Mucosa of stomach (tissue), 1 donor: Measurements from ENCODE around the gene MFSD6.

Source experiments
- H3K27me3 ChIP-seq: one replicate; pipeline ENCODE4 v1.7.0; 2013; ENCODE audit warnings: mild to moderate bottlenecking, low read length; ENCODE audit not compliant: control insufficient read depth, insufficient read depth
- H3K36me3 ChIP-seq: one replicate; pipeline ENCODE4 v1.7.0; 2013; ENCODE audit warnings: low read length; ENCODE audit not compliant: control insufficient read depth, insufficient read depth
- H3K4me1 ChIP-seq: one replicate; pipeline ENCODE4 v1.7.0; 2013; ENCODE audit warnings: mild to moderate bottlenecking, low read length; ENCODE audit not compliant: control insufficient read depth, insufficient read depth
- H3K4me3 ChIP-seq: one replicate; pipeline ENCODE4 v1.7.0; 2013; ENCODE audit warnings: low read length
- H3K9ac ChIP-seq: one replicate; pipeline ENCODE4 v1.7.0; 2013; ENCODE audit warnings: mild to moderate bottlenecking, low read length, moderate library complexity
- H3K9me3 ChIP-seq: one replicate; pipeline ENCODE4 v1.7.0; 2013; ENCODE audit warnings: mild to moderate bottlenecking, low read length, moderate library complexity; ENCODE audit not compliant: control insufficient read depth
- donor health status: Pancreatic carcinoma.

MFSD6 gene

DNA sequence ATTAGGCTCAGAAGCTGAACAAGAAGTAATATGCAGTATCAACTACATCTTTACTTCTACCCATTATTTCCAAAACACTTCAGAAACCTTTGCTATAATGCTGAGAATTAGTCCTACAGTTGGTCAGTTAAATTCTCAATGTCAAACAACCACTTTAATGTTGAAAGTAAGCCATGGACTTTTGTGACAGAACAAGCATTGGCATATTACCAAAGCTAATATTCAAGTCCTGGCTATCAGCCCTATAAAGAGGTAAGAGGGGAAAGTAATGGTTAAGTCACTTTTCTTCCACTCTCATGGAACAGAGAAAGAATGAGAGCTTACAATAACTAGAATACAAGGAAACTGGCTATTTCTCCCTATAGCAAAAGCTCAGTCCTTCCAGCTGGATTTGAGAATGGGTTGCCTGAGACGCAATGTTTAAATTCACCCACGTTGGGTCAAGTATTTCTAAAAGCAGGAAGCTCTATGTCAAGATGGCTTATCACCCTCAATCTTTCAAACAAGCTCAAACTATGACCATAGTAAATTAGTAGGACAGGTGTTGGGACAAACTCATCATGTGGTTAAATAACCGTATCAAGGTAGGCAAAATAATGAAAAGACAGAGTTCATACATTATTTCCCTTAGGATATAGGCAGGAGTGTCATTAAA, 31.4 kb upstream of the MFSD6 start:
- no peaks in the 10 kb centered on the region for H3K36me3 ChIP-seq
- peaks cover 27% of the 10 kb centered on the region for H3K4me1 ChIP-seq
- no peak overlapping the region for H3K4me3 ChIP-seq
- H3K9me3 ChIP-seq = no peaks in the 10 kb centered on the region
- H3K27me3 ChIP-seq = no peaks in the 10 kb centered on the region
- no peak overlapping the region for H3K9ac ChIP-seq

DNA sequence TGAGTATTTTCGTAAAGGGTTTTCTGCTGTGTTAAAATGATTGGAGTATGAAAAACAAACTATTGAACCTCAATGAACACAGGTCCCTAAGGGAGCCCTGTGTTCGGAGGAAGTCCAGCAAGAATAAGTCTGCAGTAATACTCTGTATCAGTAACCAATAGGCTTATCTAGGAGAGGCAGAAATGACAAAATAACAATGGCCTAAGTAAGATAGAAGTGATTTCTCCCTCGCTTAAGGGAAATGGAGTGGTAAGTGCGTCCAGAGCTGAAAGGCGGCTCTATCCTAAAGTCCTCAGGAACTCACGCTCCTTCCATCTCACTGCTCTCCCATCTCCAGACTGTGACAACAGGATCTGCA, 29.3 kb upstream of the MFSD6 start:
- peaks cover 24% of the 10 kb centered on the region for H3K4me1 ChIP-seq
- no peak overlapping the region for H3K9ac ChIP-seq
- no peaks in the 10 kb centered on the region for H3K27me3 ChIP-seq

DNA sequence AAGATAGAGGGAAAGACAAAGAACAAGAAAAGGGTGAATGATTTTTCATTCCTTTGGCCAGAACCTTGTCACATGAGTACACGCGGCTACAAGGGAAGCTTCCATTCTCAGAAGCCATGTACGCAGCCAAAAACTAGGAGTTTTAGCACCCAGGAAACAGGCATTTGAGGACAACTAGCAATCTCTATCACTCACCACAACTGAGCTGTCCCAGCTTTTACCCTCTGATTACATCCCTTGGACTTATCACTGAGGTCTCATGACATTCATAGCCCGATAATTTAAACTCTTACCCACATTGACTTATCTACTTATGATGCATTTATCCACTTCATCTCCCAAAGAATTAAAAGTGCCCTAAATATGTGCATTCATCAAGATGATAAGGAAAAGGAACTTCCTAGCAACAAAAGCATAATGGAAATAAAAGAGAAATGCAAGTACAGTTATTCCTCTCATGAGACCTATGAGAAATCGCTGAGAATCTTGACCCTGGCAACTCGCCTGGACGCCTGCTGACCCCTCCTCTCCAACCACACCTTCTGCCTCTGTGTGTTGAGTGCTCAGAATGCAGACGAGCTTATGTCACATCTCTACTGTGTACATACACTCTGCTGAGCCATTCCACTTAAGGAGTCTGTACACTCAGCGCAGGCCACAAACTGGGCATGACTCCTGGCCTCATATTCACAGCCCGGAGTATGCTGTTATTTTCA, 28.7 kb upstream of the MFSD6 start:
- H3K9me3 ChIP-seq = no peaks in the 10 kb centered on the region

More for the DNA sequence above, 29.3 kb upstream of the MFSD6 start:
- Histone ChIP-seq H3K4me3 (no peak overlapping the region), H3K9me3 (no peaks in the 10 kb centered on the region), H3K36me3 (no peaks in the 10 kb centered on the region)

DNA sequence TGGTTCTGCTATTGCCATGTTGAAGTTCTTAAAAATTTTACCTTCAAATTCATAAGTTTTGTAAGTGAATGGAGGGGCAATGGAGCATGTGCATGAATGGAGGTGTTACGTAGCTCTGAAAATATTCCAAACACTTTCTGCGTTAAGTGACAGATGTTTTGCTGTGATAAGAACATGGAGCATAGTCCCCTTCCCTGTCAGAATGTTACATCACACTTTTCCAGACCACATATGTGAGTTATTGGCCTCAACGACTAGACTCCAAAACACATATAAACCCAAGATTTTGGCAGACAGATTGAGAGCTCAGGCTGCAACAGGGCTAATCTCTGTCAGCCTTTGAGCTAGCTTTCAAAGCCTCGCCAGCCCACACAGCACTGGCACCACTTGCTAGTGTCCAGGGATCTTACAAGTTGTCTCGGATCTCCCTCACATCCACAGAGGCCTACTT, 27.2 kb upstream of the MFSD6 start:
- H3K4me1 ChIP-seq = peaks cover 24% of the 10 kb centered on the region
- H3K27me3 ChIP-seq = no peaks in the 10 kb centered on the region
- no peaks in the 10 kb centered on the region for H3K36me3 ChIP-seq
- no peaks in the 10 kb centered on the region for H3K9me3 ChIP-seq
- no peak overlapping the region for H3K4me3 ChIP-seq
- no peak overlapping the region for H3K9ac ChIP-seq

More for the DNA sequence above, 28.7 kb upstream of the MFSD6 start:
- Histone ChIP-seq H3K27me3 (no peaks in the 10 kb centered on the region), H3K4me1 (peaks cover 24% of the 10 kb centered on the region), H3K36me3 (no peaks in the 10 kb centered on the region), H3K4me3 (no peak overlapping the region), H3K9ac (no peak overlapping the region)

DNA sequence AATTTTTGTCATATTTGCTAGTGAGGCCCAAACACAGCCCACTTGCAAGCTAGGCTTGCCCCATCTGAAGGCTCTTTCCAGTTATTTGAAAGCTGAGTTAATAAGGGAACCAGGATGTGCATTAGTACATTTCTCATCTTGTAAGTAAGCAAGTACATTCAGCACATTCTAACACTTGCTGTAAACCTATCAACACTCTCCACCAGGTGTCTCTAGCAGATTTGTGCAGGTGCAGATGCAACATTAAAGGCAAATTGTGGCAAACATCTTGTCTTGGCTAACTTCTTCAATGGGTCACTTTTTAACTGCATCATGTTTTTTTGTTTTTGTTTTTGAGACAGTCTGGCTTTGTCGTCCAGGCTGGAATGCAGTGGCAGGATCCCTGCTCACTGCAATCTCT, 25.3 kb upstream of the MFSD6 start:
- Histone ChIP-seq H3K9ac (no peak overlapping the region), H3K36me3 (no peaks in the 10 kb centered on the region), H3K27me3 (no peaks in the 10 kb centered on the region), H3K4me3 (no peak overlapping the region), H3K4me1 (peaks cover 13% of the 10 kb centered on the region), H3K9me3 (no peaks in the 10 kb centered on the region)

DNA sequence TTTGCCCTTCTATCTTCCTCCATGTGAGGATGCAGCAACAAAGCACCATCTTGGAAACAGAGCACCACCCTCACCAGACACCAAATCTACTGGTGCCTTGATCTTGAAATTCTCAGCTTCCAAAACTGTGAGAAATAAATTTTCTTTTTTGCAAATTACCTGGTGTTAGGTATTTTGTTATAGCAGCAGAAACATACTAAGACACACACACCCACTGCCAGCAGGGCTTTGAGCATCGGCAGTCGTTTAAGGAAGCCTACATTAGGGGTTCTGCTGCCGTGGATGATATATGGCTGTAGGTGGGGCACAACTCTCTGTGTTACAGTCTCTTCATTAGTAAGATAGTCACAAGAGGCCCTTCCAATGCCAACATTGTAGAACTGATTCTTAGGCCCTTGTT, 20.7 kb upstream of the MFSD6 start:
- no peaks in the 10 kb centered on the region for H3K4me1 ChIP-seq
- H3K4me3 ChIP-seq = no peak overlapping the region
- no peaks in the 10 kb centered on the region for H3K27me3 ChIP-seq
- no peak overlapping the region for H3K9ac ChIP-seq
- no peaks in the 10 kb centered on the region for H3K36me3 ChIP-seq
- no peaks in the 10 kb centered on the region for H3K9me3 ChIP-seq

DNA sequence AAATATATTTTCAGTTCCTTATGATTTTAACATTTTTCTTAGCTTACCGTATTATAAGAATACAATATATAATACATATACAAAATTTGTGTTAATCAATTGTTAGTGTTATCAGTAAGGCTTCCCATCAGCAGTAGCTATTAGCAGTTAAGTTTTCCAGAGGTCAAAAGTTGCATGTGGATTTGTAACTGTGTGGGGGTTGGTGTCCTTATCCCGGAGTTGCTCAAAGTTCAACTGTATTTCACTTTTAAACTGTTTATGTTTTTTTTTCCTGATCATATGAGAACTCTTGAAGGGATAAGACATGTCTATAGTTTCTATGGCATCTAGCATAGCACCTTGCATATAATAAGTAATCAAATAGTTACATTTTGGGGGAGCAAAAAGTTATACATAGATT, 11.9 kb upstream of the MFSD6 start:
- no peaks in the 10 kb centered on the region for H3K9me3 ChIP-seq
- H3K27me3 ChIP-seq = no peaks in the 10 kb centered on the region
- no peak overlapping the region for H3K4me3 ChIP-seq
- no peaks in the 10 kb centered on the region for H3K4me1 ChIP-seq
- no peaks in the 10 kb centered on the region for H3K36me3 ChIP-seq
- no peak overlapping the region for H3K9ac ChIP-seq

DNA sequence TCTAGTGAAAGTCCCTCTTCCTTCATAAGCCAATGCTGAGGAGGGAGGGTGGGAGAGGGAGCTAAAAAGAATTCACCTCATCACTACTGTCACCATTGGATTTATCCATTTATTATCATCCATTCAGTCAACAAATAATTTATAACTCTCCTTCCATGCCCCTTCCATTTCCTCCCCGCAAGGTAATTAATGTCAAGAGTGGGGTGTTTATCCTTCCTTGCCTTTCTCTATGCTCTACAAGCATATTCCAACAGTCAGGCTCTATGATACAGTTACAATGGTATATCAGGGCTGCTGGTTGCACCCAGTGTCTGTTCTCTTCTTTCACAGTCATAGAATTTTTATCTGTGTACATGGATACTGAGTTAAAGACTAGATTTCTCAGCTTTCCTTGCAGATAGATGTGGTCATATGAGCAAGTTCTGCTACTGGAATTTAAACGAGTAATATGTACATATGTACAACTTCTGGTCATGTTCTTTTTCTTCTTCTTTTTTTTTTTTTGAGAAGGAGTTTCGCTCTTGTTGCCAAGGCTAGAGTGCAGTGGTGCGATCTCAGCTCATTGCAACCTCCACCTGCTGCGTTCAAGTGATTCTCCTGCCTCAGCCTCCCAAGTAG, 5.1 kb upstream of the MFSD6 start:
- Histone ChIP-seq H3K4me1 (peaks cover 21% of the 10 kb centered on the region), H3K27me3 (no peaks in the 10 kb centered on the region), H3K4me3 (no peak overlapping the region), H3K36me3 (no peaks in the 10 kb centered on the region), H3K9me3 (no peaks in the 10 kb centered on the region), H3K9ac (no peak overlapping the region)

DNA sequence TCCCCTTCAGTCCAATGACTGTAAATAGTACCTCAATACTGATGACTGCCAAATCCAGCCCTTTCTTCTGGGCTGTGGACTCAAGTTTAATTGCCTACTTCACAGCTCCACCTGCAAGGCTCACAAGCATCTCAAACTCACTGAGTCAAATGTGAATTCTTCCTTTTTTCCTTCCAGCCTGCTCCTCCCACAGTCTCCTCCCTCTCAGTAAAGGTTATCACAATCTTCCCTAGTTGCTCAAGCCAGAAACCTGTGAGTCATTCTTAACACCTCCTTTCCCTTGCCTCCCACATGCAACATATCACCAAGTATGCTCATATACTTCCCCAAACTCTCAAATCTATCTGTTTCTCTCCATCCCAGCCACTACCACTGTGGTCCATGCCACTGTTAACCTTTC, 3.7 kb upstream of the MFSD6 start:
- no peak overlapping the region for H3K9ac ChIP-seq
- no peaks in the 10 kb centered on the region for H3K27me3 ChIP-seq
- H3K36me3 ChIP-seq = no peaks in the 10 kb centered on the region
- no peaks in the 10 kb centered on the region for H3K9me3 ChIP-seq
- H3K4me3 ChIP-seq = no peak overlapping the region
- H3K4me1 ChIP-seq = peaks cover 27% of the 10 kb centered on the region

DNA sequence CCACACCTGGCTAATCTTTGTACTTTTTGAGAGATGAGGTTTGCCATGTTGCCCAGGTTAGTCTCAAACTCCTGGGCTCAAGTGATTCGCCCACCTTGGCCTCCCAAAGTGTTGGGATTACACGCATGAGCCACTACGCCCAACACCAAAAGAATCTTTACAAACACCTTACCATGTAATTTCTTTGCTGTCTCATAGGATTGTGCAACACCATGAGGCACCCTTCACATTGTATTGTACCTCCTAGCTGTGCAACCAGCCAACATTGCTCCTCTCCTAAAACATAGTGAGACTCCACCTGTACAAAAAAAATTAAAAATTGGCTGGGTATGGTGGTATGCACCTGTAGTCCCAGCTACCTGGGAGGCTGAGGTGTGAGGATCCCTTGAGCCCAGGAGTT, 3.1 kb upstream of the MFSD6 start:
- Histone ChIP-seq H3K9ac (no peak overlapping the region), H3K4me1 (peaks cover 28% of the 10 kb centered on the region), H3K36me3 (no peaks in the 10 kb centered on the region), H3K27me3 (no peaks in the 10 kb centered on the region), H3K9me3 (no peaks in the 10 kb centered on the region), H3K4me3 (no peak overlapping the region)

DNA sequence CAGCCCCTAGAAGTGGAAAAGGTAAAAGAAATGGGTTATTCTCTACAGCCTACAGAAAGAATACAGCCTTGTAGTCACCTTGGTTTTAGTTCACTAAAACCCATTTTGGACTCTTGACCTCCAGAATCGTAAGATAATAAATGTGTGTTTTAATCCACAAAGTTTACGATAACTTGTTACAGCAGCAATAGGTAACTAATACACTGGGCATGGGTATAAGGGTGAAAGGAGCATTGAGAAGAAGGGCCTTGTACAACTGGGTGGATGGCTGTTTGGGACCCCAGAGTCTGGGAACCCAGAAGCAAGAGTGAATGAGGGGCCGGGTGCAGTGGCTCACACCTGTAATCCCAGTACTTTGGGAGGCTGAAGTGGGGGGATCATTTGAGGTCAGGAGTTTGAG, 2.2 kb upstream of the MFSD6 start:
- Histone ChIP-seq H3K9me3 (no peaks in the 10 kb centered on the region), H3K9ac (no peak overlapping the region), H3K27me3 (no peaks in the 10 kb centered on the region), H3K4me1 (peaks cover 28% of the 10 kb centered on the region), H3K4me3 (no peak overlapping the region), H3K36me3 (no peaks in the 10 kb centered on the region)

DNA sequence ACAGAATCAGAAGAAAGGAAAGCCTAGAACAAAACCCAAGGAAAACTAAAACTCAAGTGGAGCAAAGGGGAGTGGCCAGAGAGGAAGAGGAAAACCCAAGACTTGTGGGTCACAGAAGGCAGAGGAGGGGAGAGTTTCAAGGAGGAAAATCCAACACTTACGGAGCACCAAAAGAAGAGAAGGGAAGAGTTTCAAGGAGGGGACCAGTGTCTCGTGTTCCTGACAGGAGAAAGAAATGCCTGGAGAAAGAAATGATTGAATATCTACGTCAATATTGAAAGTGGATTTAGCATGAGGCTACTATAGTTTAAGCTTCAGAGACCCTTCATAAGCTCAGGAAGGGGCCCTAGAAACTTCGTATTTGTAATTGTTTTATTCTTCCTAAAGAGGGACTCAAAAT, 1.4 kb upstream of the MFSD6 start:
- no peaks in the 10 kb centered on the region for H3K27me3 ChIP-seq
- H3K36me3 ChIP-seq = no peaks in the 10 kb centered on the region
- H3K9me3 ChIP-seq = no peaks in the 10 kb centered on the region
- peaks cover 34% of the 10 kb centered on the region for H3K4me1 ChIP-seq
- no peak overlapping the region for H3K4me3 ChIP-seq
- H3K9ac ChIP-seq = no peak overlapping the region
